Limb (tissue), 2 donors: Measurements from ENCODE around the gene ITPR2.

Source experiments
- DNase-seq, 2 donors: peaks; one replicate each; pipeline ENCODE4 v3.0.0-alpha.2; 2016; ENCODE audit errors: extremely low spot score in 2 of 2

The ITPR2 gene

DNA sequence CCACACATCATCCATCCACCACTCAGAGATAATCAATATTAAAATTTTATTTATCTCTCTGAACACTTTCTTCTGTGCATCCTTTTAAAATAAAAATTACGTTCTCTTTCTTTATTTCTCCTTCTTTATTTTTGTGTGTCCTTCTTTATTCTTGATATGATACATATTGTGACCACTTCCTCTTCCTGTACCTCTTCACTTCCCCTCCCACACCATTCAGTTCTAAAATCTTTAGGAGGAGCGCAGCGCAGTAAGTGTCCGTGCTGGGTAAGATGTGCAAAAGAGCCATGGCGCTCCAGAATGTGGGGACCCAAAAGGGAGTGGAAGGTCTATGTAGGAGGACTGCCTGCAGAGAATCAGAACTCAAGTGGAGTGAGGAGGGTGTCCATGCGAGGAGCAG lies 256.7 kb downstream of the ITPR2 start:
- no peak for DNase-seq

- DNase-seq: no peak
Observed at GRCh38 chr12:26573225-26573909, 259.6 kb downstream of the ITPR2 start.

DNA sequence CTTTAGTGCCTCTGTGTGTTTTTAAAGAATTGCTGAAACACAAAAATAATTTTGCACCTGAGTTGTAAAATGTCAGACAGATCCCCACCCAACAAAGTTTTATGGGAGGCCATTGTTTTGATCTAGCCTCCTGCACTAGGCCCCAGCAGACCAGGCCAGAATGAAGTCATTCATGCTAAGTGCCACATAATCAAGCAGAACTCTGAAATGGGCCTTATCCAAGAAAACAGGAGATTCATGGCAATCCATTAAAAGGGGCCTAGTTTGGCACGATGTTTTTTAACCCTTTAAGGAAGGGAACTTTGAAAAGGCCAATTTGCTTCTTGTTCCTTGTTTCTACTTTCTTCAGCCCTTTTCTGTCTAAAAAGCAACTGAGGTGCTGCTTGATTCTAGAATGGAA lies 260.9 kb downstream of the ITPR2 start:
- DNase-seq: peak in 1 of 2 donors; percentile 9

GRCh38 chr12:26571560-26571959 lies 261.4 kb downstream of the ITPR2 start:
- DNase-seq: no peak

DNA sequence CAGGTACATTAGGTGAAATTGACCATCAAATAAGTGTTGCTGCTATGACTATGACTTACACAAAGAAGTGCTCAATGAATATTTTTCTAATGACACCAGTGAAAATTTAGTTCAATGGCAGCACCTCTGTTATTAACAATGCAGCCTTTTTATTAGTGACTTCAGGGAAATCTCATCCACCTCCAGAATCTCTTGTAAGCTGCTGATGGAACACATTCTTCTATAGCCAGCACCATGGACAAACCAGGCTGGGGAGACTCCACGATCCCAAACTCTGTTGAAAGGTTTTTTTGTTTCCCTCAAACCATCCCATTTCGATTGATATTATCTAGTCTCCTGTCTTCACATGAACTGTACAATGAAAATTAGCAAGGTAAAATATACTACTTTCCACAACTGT lies 265.9 kb downstream of the ITPR2 start:
- no peak for DNase-seq

DNA sequence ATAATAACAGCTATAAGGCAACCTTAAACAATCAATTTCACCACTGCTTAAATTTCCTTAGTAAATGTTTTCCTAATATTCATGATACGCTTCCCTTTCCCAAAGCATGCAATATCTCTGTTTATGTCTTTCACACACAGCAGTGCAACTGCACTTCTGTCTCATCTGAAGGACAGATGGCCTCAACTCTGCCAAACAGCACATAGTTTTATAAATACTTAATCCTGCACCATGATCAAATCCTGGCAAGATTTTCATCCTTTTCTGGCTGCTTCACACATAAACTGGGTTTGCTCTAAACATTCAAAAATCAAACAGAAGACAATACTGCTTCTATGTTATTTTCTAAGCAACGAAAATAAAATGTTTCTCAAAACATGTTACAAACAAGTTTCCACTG lies 266.3 kb downstream of the ITPR2 start:
- DNase-seq: peak in 1 of 2 donors; percentile 80

- DNase-seq: no peak
Observed at GRCh38 chr12:26566186-26566585, 266.8 kb downstream of the ITPR2 start.

DNA sequence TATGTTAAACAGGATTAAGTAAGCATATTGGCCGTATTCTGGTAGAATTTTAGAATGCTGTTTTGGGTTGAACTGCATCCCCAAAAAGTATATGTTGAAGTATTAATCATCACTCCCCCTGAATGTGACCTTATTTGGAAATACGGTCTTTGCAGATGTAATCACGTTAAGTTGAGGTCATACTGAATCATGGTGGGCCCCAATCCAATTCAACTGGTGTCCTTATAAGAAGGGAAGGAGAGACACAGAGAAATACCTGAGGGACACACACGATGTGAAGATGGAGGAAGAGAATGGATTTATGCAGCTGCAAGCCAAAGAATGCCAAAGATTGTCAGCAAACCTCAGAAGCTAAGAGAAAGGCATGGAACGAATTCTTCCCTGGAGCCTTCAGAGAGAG lies 268.6 kb downstream of the ITPR2 start:
- no peak for DNase-seq

DNA sequence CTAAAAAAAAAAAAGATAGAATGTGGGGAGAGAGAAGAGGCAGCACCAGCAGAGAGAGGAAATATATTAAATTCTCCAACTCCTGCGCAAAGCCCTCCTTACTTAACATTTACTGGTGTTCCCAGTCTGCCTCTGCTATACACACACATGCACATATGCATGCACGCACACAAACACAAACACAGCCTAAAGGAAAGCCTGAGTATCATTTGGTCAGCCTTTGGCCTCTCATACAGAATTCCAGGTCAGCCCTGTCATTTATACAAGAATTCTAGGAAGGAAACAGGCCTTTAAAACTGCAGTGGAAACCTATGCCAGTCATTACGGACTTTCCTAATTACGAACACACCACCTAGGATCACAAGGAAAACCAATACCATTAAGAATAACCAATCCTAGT lies 269.4 kb downstream of the ITPR2 start:
- DNase-seq: no peak

- no peak for DNase-seq
Observed at GRCh38 chr12:26557326-26557725, 275.7 kb downstream of the ITPR2 start.

DNA sequence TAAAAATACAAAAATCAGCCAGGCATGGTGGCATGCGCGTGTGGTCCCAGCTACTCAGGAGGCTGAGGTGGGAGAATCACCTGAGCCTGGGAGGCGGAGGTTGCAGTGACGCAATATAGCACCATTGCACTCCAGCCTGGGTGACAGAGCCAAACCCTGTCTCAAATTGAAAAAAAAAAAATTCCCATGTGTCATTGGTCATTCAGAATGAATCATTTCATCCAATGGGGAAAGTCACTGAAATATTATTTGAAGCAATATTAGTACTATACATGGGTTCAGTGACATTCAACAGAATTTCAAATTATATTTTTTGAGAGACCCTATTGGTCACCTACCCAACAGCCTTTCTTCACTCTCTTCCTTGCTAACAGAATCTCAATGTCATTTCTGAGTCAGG lies 276.1 kb downstream of the ITPR2 start:
- DNase-seq: no peak

GRCh38 chr12:26555139-26555538 lies 277.9 kb downstream of the ITPR2 start:
- DNase-seq: no peak

DNA sequence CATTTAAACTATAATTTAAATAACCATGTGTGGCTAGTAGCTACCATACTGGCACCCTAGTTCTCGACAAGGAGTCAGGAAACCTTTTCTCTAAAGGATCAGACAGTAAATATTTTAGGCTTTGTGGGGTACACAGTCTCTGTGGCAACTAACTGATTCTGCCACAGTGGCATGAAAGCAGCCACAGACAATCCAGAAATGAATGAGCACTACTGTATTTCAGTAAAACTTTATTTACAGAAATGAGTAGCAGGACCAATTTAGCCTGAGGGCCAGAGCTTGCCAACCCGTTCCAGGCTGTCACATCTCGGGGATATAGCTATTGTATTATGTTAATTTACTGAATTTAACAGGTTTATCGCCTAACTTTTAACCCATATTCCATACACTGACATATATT lies 278.7 kb downstream of the ITPR2 start:
- DNase-seq: no peak

DNA sequence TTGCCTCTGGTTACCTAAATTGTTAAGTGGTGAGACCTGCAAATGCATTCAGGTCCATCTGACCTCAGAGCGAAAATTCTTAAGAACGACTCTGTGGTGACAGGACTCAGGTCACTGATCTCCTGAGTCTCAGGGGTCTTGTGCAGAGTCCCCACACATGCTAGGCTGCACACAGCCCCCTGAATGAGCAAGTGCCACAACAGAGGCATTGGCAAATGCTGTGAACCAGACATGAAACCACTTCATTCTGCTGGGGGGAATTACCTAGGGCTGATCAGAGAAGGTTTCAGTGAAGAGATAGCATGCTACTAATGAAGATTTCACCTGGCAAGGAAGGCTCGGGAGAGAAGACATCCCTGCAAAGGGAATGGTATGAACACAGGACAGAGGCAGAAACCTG lies 281.6 kb downstream of the ITPR2 start:
- DNase-seq: no peak

- no peak for DNase-seq
Observed at GRCh38 chr12:26548227-26548626, 284.8 kb downstream of the ITPR2 start.

DNA sequence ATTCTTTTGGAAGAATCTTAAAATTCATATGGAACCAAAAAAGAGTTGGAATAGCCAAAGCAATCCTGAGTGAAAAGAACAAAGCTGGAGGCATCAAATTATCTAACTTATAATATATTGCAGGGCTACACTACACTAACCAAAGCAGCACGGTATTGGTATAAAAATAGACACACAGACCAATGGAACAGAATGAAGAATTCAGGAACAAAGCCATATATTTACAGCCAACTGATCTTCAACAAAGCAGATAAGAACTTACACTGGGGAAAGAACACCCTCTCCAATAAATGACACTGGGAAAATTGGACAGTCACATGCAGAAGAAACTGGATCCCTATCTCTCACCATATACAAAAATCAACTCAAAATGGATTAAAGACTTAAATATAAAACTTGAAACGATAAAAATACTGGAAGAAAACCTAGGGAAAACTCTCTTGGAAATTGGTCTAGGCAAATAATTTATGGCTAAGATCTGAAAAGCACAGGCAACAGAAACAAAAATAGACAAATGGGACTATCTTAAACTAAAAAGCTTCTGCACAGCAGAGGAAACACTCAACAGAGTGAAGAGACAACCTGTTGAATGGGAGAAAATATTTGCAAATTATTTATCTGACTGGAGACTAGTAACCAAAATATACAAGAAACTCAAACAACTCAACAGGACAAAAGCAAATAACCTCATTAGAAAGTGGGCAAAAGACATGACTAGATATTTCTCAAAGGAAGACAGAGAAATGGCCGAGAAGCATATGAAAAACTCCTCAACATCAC lies 286.3 kb downstream of the ITPR2 start:
- DNase-seq: no peak

DNA sequence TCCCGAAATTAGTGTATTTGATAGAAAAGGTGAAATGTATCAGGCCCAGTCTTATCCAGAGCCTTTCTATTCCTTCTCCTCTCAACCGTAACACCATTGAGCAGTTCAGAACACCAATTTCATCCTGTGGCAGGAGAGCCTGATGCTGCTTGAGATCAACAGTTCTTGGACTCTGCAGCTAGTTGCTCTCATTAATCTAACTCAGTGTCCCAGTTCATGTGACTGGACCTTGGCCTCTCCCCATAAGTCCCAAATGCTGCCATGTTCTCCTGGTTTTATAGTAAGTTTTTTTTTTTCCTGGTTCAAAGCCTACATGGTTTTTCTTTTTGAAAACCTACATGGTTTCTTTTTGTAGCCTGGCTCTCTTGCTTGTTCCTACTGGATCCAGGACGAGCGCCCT lies 293.9 kb downstream of the ITPR2 start:
- DNase-seq: no peak

GRCh38 chr12:26537651-26538050 lies 295.3 kb downstream of the ITPR2 start:
- no peak for DNase-seq

- no peak for DNase-seq
Observed at GRCh38 chr12:26537126-26537525, 295.9 kb downstream of the ITPR2 start.

GRCh38 chr12:26535826-26536225 lies 297.2 kb downstream of the ITPR2 start:
- peak in 1 of 2 donors; percentile 9 for DNase-seq

DNA sequence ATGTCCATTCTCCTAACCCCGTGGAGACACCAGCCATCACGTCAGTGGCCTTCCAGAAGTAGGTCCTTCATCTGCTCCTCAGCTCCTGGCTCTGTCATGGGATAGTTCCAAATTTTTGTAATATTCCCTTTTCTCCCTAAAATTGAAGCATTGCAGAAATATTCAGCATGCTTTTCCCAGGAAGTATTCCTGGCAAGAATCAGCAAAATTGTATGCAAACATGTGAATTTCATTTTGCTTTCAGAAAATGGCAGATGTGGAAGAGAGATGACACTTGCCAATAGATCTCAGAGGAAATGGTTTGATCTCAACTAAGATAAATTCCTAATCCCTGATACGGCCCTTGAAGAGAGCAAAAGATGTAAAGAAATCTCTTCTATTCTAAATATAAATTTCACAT lies 298.9 kb downstream of the ITPR2 start:
- no peak for DNase-seq

GRCh38 chr12:26533211-26533610 lies 299.8 kb downstream of the ITPR2 start:
- DNase-seq: no peak

DNA sequence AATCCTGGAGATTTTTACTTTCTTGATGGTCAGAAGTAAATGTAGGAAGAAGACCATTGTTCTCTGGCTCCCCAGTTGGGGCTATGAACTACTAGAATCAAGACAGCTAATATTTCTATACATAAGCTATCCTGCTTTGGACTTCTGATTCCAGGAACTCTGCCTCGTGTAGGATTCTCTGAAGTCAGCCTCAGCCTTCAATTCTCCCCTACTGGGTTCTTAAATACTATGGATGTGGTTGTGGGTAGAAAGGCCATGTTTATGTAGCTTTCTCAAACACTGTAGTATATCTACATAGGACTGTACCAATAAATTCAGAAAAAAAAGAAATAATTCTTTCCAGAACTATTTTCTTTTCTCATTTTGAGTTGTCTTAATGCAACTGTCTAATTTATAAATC lies 302.5 kb downstream of the ITPR2 start:
- no peak for DNase-seq
